Activated naive CD4-positive, alpha-beta T cell treated with anti-CD3 and anti-CD28 coated beads for 36 hours (primary cell): Measurements from ENCODE around the gene NINJ1. TPM values are rescaled to one million over a fixed set of nuclear protein-coding genes. Genes with fewer than 3 reads are reported as not detected.
"Not testable (repeated sequence)": the region's sequence is repeated elsewhere in the genome, so short reads cannot be mapped to it uniquely, and the experiment has no call there.

Experiments
- CTCF ChIA-PET: fragments of 350-600 bp; sonication (Branson Sonifier 250); formaldehyde crosslinking; loops from one replicate; lab custom pipeline; 2021; ENCODE audit warnings: antibody characterized with exemption; lab: Charles Lee
- DNase-seq: peaks from one replicate; pipeline ENCODE4 v3.0.0-alpha.2; 2020
- H3K27ac Mint-ChIP-seq: one replicate; pipeline ENCODE4 v1.8.0; 2021; ENCODE audit warnings: mild to moderate bottlenecking, mixed read lengths
- H3K27me3 Mint-ChIP-seq: one replicate; pipeline ENCODE4 v1.8.0; 2021; ENCODE audit warnings: low read depth, mixed read lengths
- H3K36me3 Mint-ChIP-seq: one replicate; pipeline ENCODE4 v1.8.0; 2021; ENCODE audit warnings: low read depth, mixed read lengths
- H3K4me1 Mint-ChIP-seq: one replicate; pipeline ENCODE4 v1.8.0; 2021; ENCODE audit warnings: low read depth, mixed read lengths
- H3K4me3 Mint-ChIP-seq: one replicate; pipeline ENCODE4 v1.8.0; 2021; ENCODE audit warnings: mild to moderate bottlenecking, moderate library complexity, mixed read lengths
- H3K9me3 Mint-ChIP-seq: one replicate; pipeline ENCODE4 v1.8.0; 2021; ENCODE audit warnings: mixed read lengths
- intact Hi-C: fragments of 100-400 bp; cut with micrococcal nuclease; formaldehyde crosslinking; loops from one replicate; pipeline ENCODE4 v1.15.1; 2023
- total RNA-seq, 2 experiments: library from RNA; stranded (reverse); gene quantifications; one replicate each; pipeline ENCODE4 v1.2.3, GENCODE V29; 2021

Gene NINJ1
- total RNA-seq, 2 experiments from 2014 or later, result 93.9 to 96.9 TPM

GRCh38 chr9:93121316-93122241 lies 12.5 kb downstream of the NINJ1 start:
- peaks cover 34% of the 10 kb centered on the region for H3K36me3 Mint-ChIP-seq
- H3K27ac Mint-ChIP-seq, result peak overlapping the region; percentile 41
- CTCF ChIA-PET, result interaction anchor here (1.7 kb wide), 1 partner anchor 14 kb away, joined by 10 read pairs; no protein-coding TSS in a partner anchor
- DNase-seq, result no peak
- intact Hi-C loops, result no loop called here
- no peaks in the 10 kb centered on the region for H3K27me3 Mint-ChIP-seq
- H3K9me3 Mint-ChIP-seq, result no peaks in the 10 kb centered on the region
- peaks cover 27% of the 10 kb centered on the region for H3K4me1 Mint-ChIP-seq
- no peak overlapping the region for H3K4me3 Mint-ChIP-seq

- H3K36me3 Mint-ChIP-seq, result peaks cover 29% of the 10 kb centered on the region
- no peak overlapping the region for H3K4me3 Mint-ChIP-seq
- CTCF ChIA-PET, result interaction anchor here (0.9 to 1.7 kb wide), 3 partner anchors 10 to 13 kb away, joined by 4 to 13 read pairs (median 10); no protein-coding TSS in a partner anchor
- H3K27ac Mint-ChIP-seq, result peak overlapping the region; percentile 41
- H3K4me1 Mint-ChIP-seq, result peaks cover 20% of the 10 kb centered on the region
- DNase-seq, result no peak
- no peaks in the 10 kb centered on the region for H3K9me3 Mint-ChIP-seq
- intact Hi-C loops, result no loop called here
- H3K27me3 Mint-ChIP-seq, result no peaks in the 10 kb centered on the region
Observed at GRCh38 chr9:93120846-93121315, 13.2 kb downstream of the NINJ1 start.

DNA sequence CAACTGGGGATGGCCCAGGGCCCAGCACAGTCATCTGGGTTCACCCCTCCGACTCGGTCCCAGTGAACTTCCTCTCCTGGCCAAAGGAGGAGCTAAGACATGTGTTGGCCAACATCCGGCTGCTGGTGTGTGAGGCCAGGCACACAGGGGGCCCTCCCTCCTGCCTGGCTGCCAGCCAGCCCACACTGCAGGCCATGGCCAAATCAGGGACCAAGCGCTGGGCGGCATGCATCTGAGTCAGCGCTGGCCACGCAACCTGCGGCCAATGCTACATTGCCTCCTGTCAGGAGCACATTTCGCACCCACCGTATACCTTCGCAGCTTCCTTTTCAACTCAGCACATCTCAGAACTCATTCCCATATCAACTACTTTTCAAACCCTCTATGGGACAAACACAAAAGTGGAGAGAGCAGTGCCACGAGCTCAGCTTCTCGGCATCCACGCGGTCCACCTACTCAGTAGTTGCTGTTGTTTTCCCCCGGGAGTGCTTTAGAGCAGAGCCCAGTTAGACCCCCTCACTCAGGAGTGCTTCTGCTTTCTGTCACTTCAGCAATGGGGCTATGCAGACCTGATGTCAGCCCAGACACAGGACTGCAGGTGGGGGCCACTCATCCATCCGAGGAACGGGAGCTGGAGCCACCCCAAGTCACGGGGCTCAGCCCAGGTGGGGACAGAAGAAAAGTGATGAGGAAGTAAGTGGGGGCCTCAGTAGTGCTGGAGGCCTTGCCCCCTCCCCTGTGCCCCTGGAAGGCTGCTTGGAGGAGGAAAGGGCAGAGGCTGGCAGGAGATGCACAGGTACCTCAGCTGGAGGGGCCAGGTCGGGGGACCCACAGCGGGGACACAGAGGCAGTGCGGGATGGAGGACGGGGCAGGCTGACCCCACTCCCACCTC lies 13.9 kb downstream of the NINJ1 start:
- CTCF ChIA-PET, result interaction anchor here (0.6 to 2.4 kb wide), 11 partner anchors 9 to 277 kb away, joined by 3 to 13 read pairs (median 4); partner anchors contain the start of gene NINJ1
- Mint-ChIP-seq H3K4me3 (no peak overlapping the region), H3K36me3 (peaks cover 24% of the 10 kb centered on the region), H3K27ac (peak overlapping the region; percentile 68), H3K4me1 (peaks cover 17% of the 10 kb centered on the region), H3K27me3 (no peaks in the 10 kb centered on the region), H3K9me3 (no peaks in the 10 kb centered on the region)
- peak; percentile 72 for DNase-seq
- intact Hi-C loops, result no loop called here

DNA sequence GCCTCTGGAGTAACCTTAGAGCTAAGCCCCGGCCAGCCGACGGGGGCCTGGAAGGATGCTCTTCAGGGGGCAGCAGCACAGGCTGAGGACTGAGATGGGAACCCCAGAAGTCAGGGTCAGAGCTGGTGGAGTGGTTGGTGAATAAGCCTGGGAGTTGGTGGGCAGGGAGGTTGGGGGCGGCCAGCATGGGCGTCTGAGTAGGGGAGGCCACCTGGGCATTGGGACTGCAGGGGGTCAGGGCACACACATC lies 14.4 kb downstream of the NINJ1 start:
- peak overlapping the region; percentile 68 for H3K27ac Mint-ChIP-seq

DNA sequence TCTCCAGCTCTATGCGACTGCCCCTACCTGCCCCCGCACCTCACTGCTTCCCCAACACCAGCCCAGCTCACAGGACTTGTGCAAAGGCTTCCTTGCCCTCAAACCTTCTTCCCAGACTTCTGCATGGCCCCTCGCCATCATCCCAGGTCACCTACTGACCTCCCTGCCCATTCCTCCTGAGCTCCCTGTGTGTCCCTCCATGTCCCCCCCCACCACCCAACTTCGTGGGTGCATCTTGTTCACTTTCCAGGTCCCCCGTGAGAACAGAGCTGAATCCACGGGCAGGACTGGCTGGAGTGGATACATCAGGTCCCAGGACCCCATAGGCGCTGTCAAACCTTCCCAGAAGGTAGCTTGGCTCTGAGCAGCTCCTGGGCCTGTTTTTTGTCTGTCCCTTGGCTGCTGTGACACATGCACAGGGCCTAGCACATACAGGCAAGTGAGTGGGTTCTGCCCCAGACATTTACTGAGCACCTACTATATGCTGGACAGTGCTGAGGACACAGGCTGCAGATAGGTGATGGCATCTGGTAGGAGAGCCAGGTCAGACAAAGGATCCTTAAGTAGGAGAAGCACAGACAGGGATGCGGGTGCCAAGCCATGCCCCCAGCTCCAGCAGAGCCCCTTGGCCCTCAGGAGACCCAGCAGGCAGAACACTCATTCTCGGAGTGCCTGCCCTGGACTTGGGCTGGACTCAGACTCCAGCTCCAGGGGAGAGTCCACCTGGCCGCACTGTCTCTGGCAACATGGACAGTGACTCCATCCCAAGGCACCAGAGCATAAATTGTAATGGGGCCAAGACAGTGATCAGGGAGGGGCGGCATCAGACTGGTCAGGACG lies 15.0 kb downstream of the NINJ1 start:
- no peak for DNase-seq
- Mint-ChIP-seq H3K36me3 (peaks cover 16% of the 10 kb centered on the region), H3K4me3 (no peak overlapping the region), H3K9me3 (no peaks in the 10 kb centered on the region), H3K4me1 (peaks cover 25% of the 10 kb centered on the region), H3K27ac (peak overlapping the region; percentile 68), H3K27me3 (no peaks in the 10 kb centered on the region)
- CTCF ChIA-PET, result interaction anchor here (0.9 to 2.4 kb wide), 12 partner anchors 10 to 186 kb away, joined by 3 to 17 read pairs (median 4); partner anchors contain the start of gene NINJ1
- intact Hi-C loops, result no loop called here

More for the DNA sequence above, 14.4 kb downstream of the NINJ1 start:
- no peaks in the 10 kb centered on the region for H3K9me3 Mint-ChIP-seq
- DNase-seq, result no peak
- CTCF ChIA-PET, result interaction anchor here (0.6 to 2.4 kb wide), 12 partner anchors 10 to 278 kb away, joined by 3 to 13 read pairs (median 4); partner anchors contain the start of gene NINJ1
- intact Hi-C loops, result no loop called here
- H3K4me1 Mint-ChIP-seq, result peaks cover 22% of the 10 kb centered on the region
- peaks cover 21% of the 10 kb centered on the region for H3K36me3 Mint-ChIP-seq
- no peak overlapping the region for H3K4me3 Mint-ChIP-seq
- H3K27me3 Mint-ChIP-seq, result no peaks in the 10 kb centered on the region

DNA sequence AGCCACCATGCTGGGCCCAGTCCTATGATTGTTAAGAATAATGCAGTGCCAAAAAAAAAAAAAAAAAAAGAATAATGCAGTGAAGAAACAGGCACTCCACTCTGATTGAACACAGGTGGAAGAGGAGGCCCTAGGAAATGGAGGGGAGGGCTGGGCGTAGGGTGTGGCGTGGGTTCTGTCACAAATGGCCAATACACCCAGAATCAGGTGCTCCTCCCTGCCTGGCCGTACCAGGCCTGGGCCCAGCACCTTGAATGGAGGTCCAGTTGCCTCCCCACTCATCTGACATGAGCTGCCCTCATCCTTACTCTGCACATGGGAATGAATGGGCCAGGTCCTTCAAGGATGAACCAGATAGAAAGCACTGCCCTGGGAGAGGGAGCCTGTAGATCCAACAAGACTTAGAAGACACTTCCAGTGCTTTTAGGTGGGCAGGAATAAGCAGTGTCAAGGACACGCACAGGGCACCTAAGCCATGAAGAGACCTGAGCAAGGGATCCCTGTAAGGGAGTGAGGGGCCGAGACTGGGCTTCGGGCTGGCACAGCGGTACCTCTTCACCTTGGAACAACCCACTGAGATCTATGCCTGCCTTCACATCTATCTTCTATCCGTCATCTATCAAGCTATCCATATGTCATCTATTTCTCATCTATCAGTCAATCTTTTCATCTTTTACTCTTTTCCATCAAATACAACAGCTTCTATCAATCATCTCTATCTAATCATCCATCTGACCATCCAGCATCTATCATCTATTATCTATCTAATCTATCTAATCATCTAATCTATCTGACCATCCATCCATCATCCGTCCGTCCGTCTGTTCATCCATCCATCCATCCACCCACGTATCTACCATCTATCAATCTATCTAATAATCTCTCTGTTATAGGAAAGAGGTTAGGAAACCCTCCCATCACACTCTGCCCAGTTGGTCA lies 15.9 kb downstream of the NINJ1 start:
- H3K27ac Mint-ChIP-seq, result no peak overlapping the region

DNA sequence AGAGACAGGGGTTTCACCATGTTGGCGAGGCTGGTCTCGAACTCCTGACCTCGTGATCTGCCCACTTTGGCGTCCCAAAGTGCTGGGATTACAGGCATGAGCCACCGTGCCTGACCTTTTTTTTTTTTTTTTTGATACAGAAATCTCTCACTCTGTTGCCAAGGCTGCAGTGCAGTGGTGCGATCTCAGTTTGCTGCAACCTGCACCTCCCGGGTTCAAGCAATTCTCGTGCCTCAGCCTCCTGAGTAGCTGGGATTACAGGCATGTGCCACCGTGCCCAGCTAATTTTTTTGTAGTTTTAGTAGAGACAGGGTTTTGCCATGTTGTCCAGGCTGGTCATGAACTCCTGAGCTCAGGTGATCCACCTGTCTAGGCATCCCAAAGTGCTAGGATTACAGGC lies 16.5 kb downstream of the NINJ1 start:
- intact Hi-C loops, H3K9me3 Mint-ChIP-seq, H3K27me3 Mint-ChIP-seq, H3K27ac Mint-ChIP-seq, H3K4me3 Mint-ChIP-seq, DNase-seq: not testable (repeated sequence)
- CTCF ChIA-PET, result interaction anchor here (0.7 to 2.0 kb wide), 3 partner anchors 8 to 188 kb away, joined by 3 to 17 read pairs (median 3); no protein-coding TSS in a partner anchor
- H3K36me3 Mint-ChIP-seq, result peaks cover 12% of the 10 kb centered on the region
- peaks cover 29% of the 10 kb centered on the region for H3K4me1 Mint-ChIP-seq

More for the DNA sequence above, 15.9 kb downstream of the NINJ1 start:
- H3K9me3 Mint-ChIP-seq, result no peaks in the 10 kb centered on the region
- no peak for DNase-seq
- H3K4me3 Mint-ChIP-seq, result no peak overlapping the region
- intact Hi-C loops, result no loop called here
- peaks cover 12% of the 10 kb centered on the region for H3K36me3 Mint-ChIP-seq
- CTCF ChIA-PET, result interaction anchor here (0.7 to 2.4 kb wide), 7 partner anchors 9 to 187 kb away, joined by 3 to 17 read pairs (median 4); no protein-coding TSS in a partner anchor
- no peaks in the 10 kb centered on the region for H3K27me3 Mint-ChIP-seq
- peaks cover 28% of the 10 kb centered on the region for H3K4me1 Mint-ChIP-seq

DNA sequence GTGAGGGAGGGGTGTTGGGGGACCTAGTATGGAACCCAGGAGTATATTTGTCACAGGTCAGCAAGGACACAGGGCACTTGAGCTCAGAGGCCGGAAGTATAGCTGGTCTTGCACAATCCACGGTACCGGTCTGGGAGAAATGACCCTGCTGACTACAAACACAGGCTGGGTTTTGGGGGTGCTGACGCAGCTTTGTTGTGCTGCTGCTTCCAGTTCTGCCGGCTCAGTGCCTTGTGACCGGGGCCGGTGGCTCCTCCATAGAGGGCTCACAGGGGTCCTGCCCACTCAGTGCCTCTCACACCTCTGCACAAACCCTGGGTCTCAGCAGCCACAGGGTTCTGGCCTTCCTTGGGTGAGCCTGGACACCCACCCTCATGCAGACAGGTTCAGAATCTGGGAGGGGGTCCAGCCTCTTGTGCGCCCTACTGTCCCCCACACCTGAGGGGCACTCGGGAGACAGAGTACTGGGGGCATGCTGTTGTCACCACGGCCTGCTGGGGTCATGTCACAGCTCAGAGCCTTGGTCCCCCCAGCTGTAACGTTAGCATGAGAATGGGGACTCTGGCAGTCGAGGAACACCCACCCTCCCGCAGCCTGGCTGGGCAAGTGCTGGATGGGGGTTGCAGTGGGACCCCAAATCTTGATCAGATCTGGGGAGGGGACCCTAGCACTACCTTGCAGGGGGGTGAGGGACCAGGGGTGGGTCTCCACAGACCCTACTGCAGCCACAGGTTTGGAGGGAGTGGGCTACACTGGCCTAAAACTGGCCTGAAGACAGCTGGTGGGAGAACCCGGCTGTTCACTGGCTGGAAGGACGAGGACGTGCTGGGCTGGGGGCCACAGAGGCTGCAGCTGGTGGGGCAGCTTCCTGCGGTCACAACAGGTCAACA lies 17.7 kb downstream of the NINJ1 start:
- no peaks in the 10 kb centered on the region for H3K27me3 Mint-ChIP-seq
- no peak for DNase-seq
- CTCF ChIA-PET, result interaction anchor here (1.6 kb wide), 1 partner anchor 113 kb away, joined by 4 read pairs; no protein-coding TSS in a partner anchor

GRCh38 chr9:93115486-93116071 lies 18.5 kb downstream of the NINJ1 start:
- Mint-ChIP-seq H3K27ac (no peak overlapping the region), H3K4me3 (no peak overlapping the region), H3K4me1 (peaks cover 29% of the 10 kb centered on the region), H3K36me3 (peaks cover 8% of the 10 kb centered on the region), H3K9me3 (no peaks in the 10 kb centered on the region), H3K27me3 (no peaks in the 10 kb centered on the region)
- intact Hi-C loops, result no loop called here
- CTCF ChIA-PET, result interaction anchor here (1.6 kb wide), 1 partner anchor 112 kb away, joined by 4 read pairs; no protein-coding TSS in a partner anchor
- DNase-seq, result no peak

More for the DNA sequence above, 17.7 kb downstream of the NINJ1 start:
- H3K27ac Mint-ChIP-seq, result no peak overlapping the region
- H3K4me1 Mint-ChIP-seq, result peaks cover 29% of the 10 kb centered on the region
- no peaks in the 10 kb centered on the region for H3K9me3 Mint-ChIP-seq
- intact Hi-C loops, result no loop called here
- peaks cover 8% of the 10 kb centered on the region for H3K36me3 Mint-ChIP-seq
- no peak overlapping the region for H3K4me3 Mint-ChIP-seq
